GM18505 (cell line): ENCODE data around the gene VHLL.

Source experiments
- ATAC-seq: cut with Tn5 transposase; IDR thresholded peaks from one replicate; pipeline ENCODE4 v1.9.1; 2021; ENCODE audit not compliant: unreplicated experiment
- POLR2A ChIP-seq: IDR thresholded peaks from 4 replicates; pipeline ENCODE4 v1.6.1; 2011; ENCODE audit warnings: borderline replicate concordance; ENCODE audit not compliant: insufficient read depth, insufficient read length; ENCODE audit errors: extremely low read depth

VHLL gene

DNA sequence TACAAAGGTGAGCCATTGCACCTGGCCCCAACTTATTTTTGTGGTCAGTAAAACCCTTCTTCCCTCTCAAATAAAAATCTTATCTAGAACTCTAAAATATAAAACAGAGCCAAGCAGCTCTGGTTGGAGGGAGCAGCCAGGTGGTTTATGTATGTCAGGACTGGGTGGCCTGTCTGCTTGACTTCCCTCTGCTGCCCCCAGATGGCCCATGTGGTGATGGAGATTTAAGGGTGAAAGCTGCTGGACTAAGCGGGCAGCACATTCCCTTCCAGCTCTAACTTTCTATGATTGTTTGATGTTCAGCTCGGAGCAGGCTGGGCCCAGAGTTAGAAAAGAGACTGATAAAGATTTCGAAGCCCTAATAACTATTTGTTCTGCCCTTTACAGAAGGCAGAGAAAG is 39.3 kb downstream of the VHLL start:
- ATAC-seq, result no peak
- TF ChIP-seq POLR2A, result no peak

DNA sequence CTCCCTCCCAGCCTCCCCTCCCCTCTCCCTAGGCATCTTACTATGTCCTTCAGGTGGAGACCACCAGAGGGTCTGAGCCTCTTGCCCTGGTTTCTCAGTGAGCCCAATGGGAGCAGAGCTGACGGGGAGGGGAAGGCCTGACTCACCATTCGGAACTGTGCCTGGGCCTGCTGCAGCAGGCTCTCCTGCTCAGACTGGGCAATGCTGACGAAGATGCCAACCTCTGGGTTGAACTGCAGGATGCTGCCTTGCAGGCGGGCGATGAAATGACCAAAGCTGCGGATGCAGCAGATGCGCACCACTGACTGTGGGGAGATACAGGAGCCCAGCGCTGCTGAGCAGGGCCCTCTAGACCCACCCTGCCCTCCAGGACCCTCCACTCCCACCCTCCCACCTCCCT is 40.2 kb downstream of the VHLL start:
- no peak for ATAC-seq
- no peak for TF ChIP-seq POLR2A

DNA sequence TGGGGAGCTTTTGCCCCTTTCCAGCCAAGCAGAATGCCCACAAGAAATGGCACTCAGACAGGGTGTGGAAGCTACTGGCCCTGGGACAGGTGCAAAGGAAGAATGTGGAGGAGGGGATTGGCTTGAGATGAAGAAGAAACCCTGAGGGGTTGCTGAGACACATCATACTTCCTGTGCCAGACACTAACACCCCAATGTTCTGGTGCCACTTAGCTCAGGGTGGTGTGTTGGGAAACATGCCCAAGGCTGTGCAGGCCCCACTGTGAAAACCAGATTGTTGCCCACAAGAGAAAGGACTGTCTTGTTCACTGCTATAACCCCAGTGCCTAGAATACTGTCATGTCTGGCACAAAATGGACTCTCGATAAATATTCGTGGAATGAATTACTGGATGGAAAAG is 41.4 kb downstream of the VHLL start:
- no peak for TF ChIP-seq POLR2A
- ATAC-seq, result no peak

DNA sequence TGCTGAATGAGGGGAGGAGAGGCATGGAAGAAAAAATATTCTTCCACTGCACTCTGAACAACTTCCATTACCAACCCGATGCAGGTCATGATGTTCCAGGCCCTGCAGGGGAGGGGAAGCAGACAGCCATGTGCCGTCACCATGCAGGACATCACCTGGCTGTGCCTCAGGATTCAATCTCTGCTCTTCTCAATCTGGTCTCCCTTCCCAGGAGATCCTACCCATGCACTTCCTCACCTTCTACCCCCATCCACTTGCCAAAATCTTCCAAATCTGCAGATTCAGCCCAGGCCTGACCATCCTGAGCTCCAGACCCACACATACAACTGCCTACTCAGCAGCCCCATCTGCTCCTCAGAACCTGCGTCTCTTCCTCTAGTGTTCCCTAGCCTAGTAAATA is 45.5 kb downstream of the VHLL start:
- no peak for TF ChIP-seq POLR2A
- no peak for ATAC-seq

DNA sequence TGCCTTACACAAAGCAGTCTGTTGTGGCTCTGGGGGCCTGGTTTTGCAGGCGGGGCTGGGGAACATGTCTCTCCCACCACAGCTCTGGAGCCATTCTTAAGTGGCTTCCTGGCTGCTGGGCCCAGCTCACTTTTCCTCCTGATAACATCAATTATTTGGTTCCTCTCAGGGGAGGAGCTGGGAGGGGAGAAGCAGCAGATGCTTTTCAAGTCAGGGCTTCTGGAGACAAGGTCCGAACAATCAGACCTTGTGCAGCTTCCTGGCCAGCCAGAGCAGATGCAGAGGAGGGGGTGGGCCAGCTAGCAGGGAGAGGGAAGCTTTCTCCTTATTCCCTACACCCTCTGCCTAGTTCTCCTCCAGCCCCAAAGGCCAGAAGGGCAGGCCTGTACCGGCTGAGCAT is 47.6 kb downstream of the VHLL start:
- TF ChIP-seq POLR2A, result no peak
- no peak for ATAC-seq

DNA sequence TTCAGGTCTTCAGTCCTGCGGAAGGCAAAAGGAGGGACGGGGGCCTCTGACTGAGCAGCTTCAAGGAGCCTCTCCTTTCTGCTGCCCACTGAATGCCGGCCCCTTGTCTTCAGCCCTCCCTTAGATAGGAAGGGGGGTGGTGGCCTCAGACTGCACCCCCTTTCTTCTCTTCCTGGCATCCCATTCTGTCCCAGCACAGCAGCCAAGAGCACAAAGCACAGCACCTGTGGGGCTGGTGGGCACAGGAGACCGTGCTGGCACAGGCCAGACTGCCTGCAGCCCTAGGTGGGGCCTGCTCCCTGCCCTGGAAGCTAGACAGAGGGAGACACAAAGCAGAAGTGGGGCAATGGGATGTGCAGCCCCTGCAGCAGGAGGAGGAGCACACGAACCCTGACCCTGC is 49.5 kb downstream of the VHLL start:
- ATAC-seq, result no peak
- no peak for TF ChIP-seq POLR2A
